GM12878 (cell line): ENCODE data around the gene NCAN. TPM values are rescaled to one million over a fixed set of nuclear protein-coding genes. Genes with fewer than 3 reads are reported as not detected.

Experiments used
- ATAC-seq: fragments of 200-7000 bp; cut with Tn5 transposase; 3 replicates; pipeline ENCODE4 v1.9.1; 2020; ENCODE audit warnings: mild to moderate bottlenecking, moderate library complexity
- BruUV-seq: library from RNA; stranded (reverse); fragments of 400-500 nt; replicated peaks from 2 replicates; lab custom pipeline; 2021; lab: Mats Ljungman, UMichigan
- CTCF ChIA-PET: fragments of 300-600 bp; sonication (Branson Sonifier 250); formaldehyde crosslinking; extraction: SDS; loops from one replicate; lab custom pipeline; 2021; ENCODE audit warnings: inconsistent platforms; lab: Yijun Ruan, JAX
- POLR2A ChIA-PET: fragments of 350-600 bp; formaldehyde crosslinking; extraction: SDS; loops from one replicate; lab custom pipeline; 2021; ENCODE audit warnings: inconsistent platforms; lab: Charles Lee
- RAD21 ChIA-PET: fragments of 300-600 bp; sonication (Branson Sonifier 250); formaldehyde crosslinking; loops from one replicate; lab custom pipeline; 2023; ENCODE audit warnings: antibody characterized with exemption; ENCODE audit not compliant: unreplicated experiment; lab: Charles Lee
- SMC1A ChIA-PET: fragments of 300-600 bp; sonication (Branson Sonifier 250); formaldehyde crosslinking; loops from one replicate; lab custom pipeline; 2023; ENCODE audit not compliant: unreplicated experiment, uncharacterized antibody; lab: Charles Lee
- DNase-seq: peaks from one replicate; pipeline ENCODE4 v3.0.0-alpha.2; 2011; ENCODE audit warnings: low read depth, low spot score
- FAIRE-seq: peaks from 3 replicates; lab custom pipeline; 2011; peaks lifted over from hg19 to GRCh38; lab: Jason Lieb, UNC
- H2AFZ ChIP-seq: 2 replicates; pipeline ENCODE4 v1.6.0; 2011; ENCODE audit warnings: low read depth, low read length, control low read depth; ENCODE audit not compliant: control insufficient read depth
- H3K27ac ChIP-seq: 2 replicates; pipeline ENCODE4 v1.5.1; 2011; ENCODE audit warnings: control low read depth; ENCODE audit not compliant: control insufficient read depth, insufficient read depth
- H3K27me3 ChIP-seq, 2 experiments: replicated peaks in 1 of 2; 2 replicates each; pipeline versions ENCODE4 v1.6.0 to v1.6.1; 2011; ENCODE audit warnings: low read length in 1 of 2; ENCODE audit not compliant: control insufficient read depth in 2 of 2, insufficient read depth in 2 of 2
- H3K36me3 ChIP-seq, 2 experiments: 2 replicates each; pipeline ENCODE4 v1.5.1; 2011; ENCODE audit warnings: low read length in 1 of 2; ENCODE audit not compliant: control insufficient read depth in 2 of 2, insufficient read depth in 2 of 2
- H3K4me1 ChIP-seq: 2 replicates; pipeline ENCODE4 v1.6.1; 2011; ENCODE audit warnings: mild to moderate bottlenecking, low read length, moderate library complexity, mixed read lengths; ENCODE audit not compliant: control insufficient read depth, insufficient read depth
- H3K4me2 ChIP-seq: 2 replicates; pipeline ENCODE4 v1.6.0; 2011; ENCODE audit warnings: control low read depth; ENCODE audit not compliant: control insufficient read depth, insufficient read depth
- H3K4me3 ChIP-seq: fragments of 200-600 bp; sonication (generic); 2 replicates; pipeline ENCODE4 v1.5.1; 2016
- H3K79me2 ChIP-seq: 2 replicates; pipeline ENCODE4 v1.6.0; 2011; ENCODE audit warnings: low read length; ENCODE audit not compliant: control insufficient read depth, insufficient read depth
- H3K9ac ChIP-seq: 2 replicates; pipeline ENCODE4 v1.8.0; 2011; ENCODE audit warnings: low read length, control low read depth, mixed read lengths; ENCODE audit not compliant: control insufficient read depth, insufficient read depth
- H3K9me3 ChIP-seq: replicated peaks from 3 replicates; pipeline ENCODE4 v1.5.1; 2011; ENCODE audit warnings: mild to moderate bottlenecking, low read length; ENCODE audit not compliant: control insufficient read depth, insufficient read depth
- H4K20me1 ChIP-seq: 2 replicates; pipeline ENCODE4 v1.6.0; 2011; ENCODE audit not compliant: control insufficient read depth, insufficient read depth
- BHLHE40 ChIP-seq, 2 experiments: fragments of 450-650 bp in 1 of 2; IDR thresholded peaks; 2 replicates each; pipeline ENCODE4 v1.6.1; 2011 to 2017; ENCODE audit warnings: low read depth in 2 of 2, borderline replicate concordance in 1 of 2, improper control_type of control experiment in 1 of 2, low read length in 1 of 2, mild to moderate bottlenecking in 1 of 2
- BMI1 ChIP-seq: fragments of 450-650 bp; IDR thresholded peaks from 2 replicates; pipeline ENCODE4 v1.6.1; 2016; ENCODE audit warnings: mild to moderate bottlenecking, moderate library complexity, borderline replicate concordance
- EED ChIP-seq: sonication (generic); IDR thresholded peaks from 2 replicates; pipeline ENCODE4 v1.6.1; 2016; ENCODE audit warnings: antibody characterized with exemption, low read depth
- GABPA ChIP-seq: IDR thresholded peaks from 2 replicates; pipeline ENCODE4 v1.6.1; 2014; ENCODE audit warnings: antibody characterized with exemption, low read depth, mild to moderate bottlenecking, inconsistent platforms
- KLF5 ChIP-seq: fragments of 450-650 bp; IDR thresholded peaks from 2 replicates; pipeline ENCODE4 v1.6.1; 2014; ENCODE audit warnings: mild to moderate bottlenecking; ENCODE audit not compliant: partially characterized antibody
- LARP7 ChIP-seq: fragments of 450-650 bp; IDR thresholded peaks from 2 replicates; pipeline ENCODE4 v1.6.1; 2017; ENCODE audit warnings: mild to moderate bottlenecking
- NFIC ChIP-seq: IDR thresholded peaks from 2 replicates; pipeline ENCODE4 v1.6.1; 2012; ENCODE audit warnings: low read depth, mild to moderate bottlenecking, inconsistent platforms, low read length, moderate library complexity
- POLR2AphosphoS5 ChIP-seq: IDR thresholded peaks from 2 replicates; pipeline ENCODE4 v1.6.1; 2011; ENCODE audit warnings: mild to moderate bottlenecking, low read length, inconsistent platforms
- RB1 ChIP-seq: fragments of 450-650 bp; formaldehyde crosslinking; IDR thresholded peaks from 2 replicates; pipeline ENCODE4 v1.6.1; 2017; ENCODE audit warnings: mild to moderate bottlenecking, borderline replicate concordance
- RCOR1 ChIP-seq: conservative IDR thresholded peaks from 2 replicates; pipeline ENCODE4 v1.6.1; 2012; ENCODE audit warnings: low read depth, low read length, improper control_type of control experiment
- RELA ChIP-seq: fragments of 450-650 bp; IDR thresholded peaks from 2 replicates; pipeline ENCODE4 v1.8.0; 2014; ENCODE audit warnings: borderline replicate concordance; ENCODE audit not compliant: partially characterized antibody
- TARDBP ChIP-seq: IDR thresholded peaks from 2 replicates; pipeline ENCODE4 v1.6.1; 2016; ENCODE audit warnings: borderline replicate concordance
- WGBS: methylation state at CpG from one replicate; pipeline ENCODE4 v1.1.6; 2016; ENCODE audit warnings: low lambda C conversion rate; ENCODE audit not compliant: insufficient replicate concordance, insufficient coverage; ENCODE audit errors: missing lambda C conversion rate; 5-methylcytosine and 5-hydroxymethylcytosine counted together
- in situ Hi-C: fragments of 300-500 bp; cut with MboI; formaldehyde crosslinking; loops from 9 replicates; pipeline ENCODE4 v1.14.3; 2018; ENCODE audit warnings: mixed read lengths
- intact Hi-C: fragments of 100-400 bp; cut with micrococcal nuclease; formaldehyde crosslinking; loops from one replicate; pipeline ENCODE4 v1.14.2; 2022; ENCODE audit not compliant: unreplicated experiment
- polyA plus RNA-seq, 11 experiments: library from polyadenylated mRNA; depleted of rRNA in 4 of 11; unstranded in 6 of 11; stranded (reverse) in 5 of 11; fragments of >200 nt; fragmentation: Nextera tagmentation in 4 of 11; fragmentation: Illumina TruSeq in 1 of 11; extraction: Ambion mirVana in 4 of 11; extraction: Trizol in 1 of 11; gene quantifications; 1 replicate in 1 of 11; 2 replicates in 10 of 11; pipeline versions ENCODE4 v1.2.1 to v1.2.3, GENCODE V29; 2011 to 2016; ENCODE audit warnings: inconsistent platforms in 2 of 11, missing spikeins in 2 of 11, low read depth in 1 of 11
- total RNA-seq, 4 experiments: library from RNA; depleted of rRNA in 3 of 4; stranded (reverse); fragments of >200 nt in 3 of 4; fragmentation: Illumina TruSeq in 1 of 4; extraction: Trizol in 1 of 4; gene quantifications; 2 replicates each; pipeline versions ENCODE4 v1.2.1 to v1.2.3, GENCODE V29; 2013 to 2021
- TF ChIP-seq, protein P1 (sequence below): fragments of 150-350 bp; IDR thresholded peaks from 2 replicates; pipeline ENCODE4 v1.6.1; 2014; ENCODE audit warnings: mild to moderate bottlenecking, low read depth, low read length
- TF ChIP-seq, protein P2 (sequence below): fragments of 450-650 bp; IDR thresholded peaks from 2 replicates; pipeline ENCODE4 v1.6.1; 2017; ENCODE audit warnings: mild to moderate bottlenecking, moderate library complexity

The NCAN gene
- total and polyA plus RNA-seq, 10 of the 15 experiments (the other 5 are each of a cell fraction or from before 2014, with no cell fraction given) = 0.02 to 0.34 (median 0.12) TPM; not detected in 1

- H3K9me3 ChIP-seq = no peaks in the 10 kb centered on the region
- peaks cover 5% of the 10 kb centered on the region in 2 experiments; a peak in 3 of 4 replicates for H3K36me3 ChIP-seq
- ChIA-PET RAD21 (interaction anchor here (0.6 to 2.2 kb wide), 4 partner anchors 10 to 43 kb away, joined by 3 to 15 read pairs (median 4); partner anchors contain the start of gene NR2C2AP), CTCF (interaction anchor here (0.6 to 2.3 kb wide), 6 partner anchors 10 to 297 kb away, joined by 3 to 13 read pairs (median 4); partner anchors contain the start of genes COPE, DDX49 and NR2C2AP), POLR2A (interaction anchor here (0.6 to 3.0 kb wide), 11 partner anchors 9 to 537 kb away, joined by 3 to 25 read pairs (median 5); partner anchors contain the start of genes GATAD2A, MEF2B and NR2C2AP), SMC1A (interaction anchor here (0.7 to 2.1 kb wide), 7 partner anchors 8 to 170 kb away, joined by 3 to 12 read pairs (median 5); partner anchors contain the start of gene NR2C2AP)
- H3K4me3 ChIP-seq = peak overlapping the region; percentile 78
- ATAC-seq = peak; percentile 26
- under 1% methylated on average over 22 of the region's 22 CpGs for WGBS
- no peaks in the 10 kb centered on the region for H3K27me3 ChIP-seq
- H3K9ac ChIP-seq = peak overlapping the region; percentile 96
- H4K20me1 ChIP-seq = no peaks in the 10 kb centered on the region
- no peak for DNase-seq
- H3K79me2 ChIP-seq = peaks cover 34% of the 10 kb centered on the region
- H3K27ac ChIP-seq = peak overlapping the region; percentile 93
- TSS peak; percentile 93 for BruUV-seq
- no peak for FAIRE-seq
- H2AFZ ChIP-seq = peak overlapping the region; percentile 92
- H3K4me1 ChIP-seq = peaks cover 11% of the 10 kb centered on the region
- H3K4me2 ChIP-seq = peak overlapping the region; percentile 98
- intact Hi-C loops = loop anchor here (2.0 kb wide), 1 partner anchor 128 kb away; the partner anchor contains the start of genes MAU2 and SUGP1
- in situ Hi-C loops = no loop called here
- TF ChIP-seq LARP7 (no peak), BHLHE40 (IDR thresholded peaks at IDR 0.05; ENCODE audit: borderline replicate concordance in 1 of 2, low read depth in 2 of 2, low read length in 1 of 2) (peak; percentile 78 to 88), RB1 (peak; percentile 56; the same call in 1 of the 2 replicates), GABPA (no peak), POLR2AphosphoS5 (no peak), BMI1 (no peak), RELA (no peak), NFIC (no peak), EED (no peak), RCOR1 (no peak), KLF5 (no peak), TARDBP (no peak)
- TF ChIP-seq, protein P1, sequence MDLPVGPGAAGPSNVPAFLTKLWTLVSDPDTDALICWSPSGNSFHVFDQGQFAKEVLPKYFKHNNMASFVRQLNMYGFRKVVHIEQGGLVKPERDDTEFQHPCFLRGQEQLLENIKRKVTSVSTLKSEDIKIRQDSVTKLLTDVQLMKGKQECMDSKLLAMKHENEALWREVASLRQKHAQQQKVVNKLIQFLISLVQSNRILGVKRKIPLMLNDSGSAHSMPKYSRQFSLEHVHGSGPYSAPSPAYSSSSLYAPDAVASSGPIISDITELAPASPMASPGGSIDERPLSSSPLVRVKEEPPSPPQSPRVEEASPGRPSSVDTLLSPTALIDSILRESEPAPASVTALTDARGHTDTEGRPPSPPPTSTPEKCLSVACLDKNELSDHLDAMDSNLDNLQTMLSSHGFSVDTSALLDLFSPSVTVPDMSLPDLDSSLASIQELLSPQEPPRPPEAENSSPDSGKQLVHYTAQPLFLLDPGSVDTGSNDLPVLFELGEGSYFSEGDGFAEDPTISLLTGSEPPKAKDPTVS = no peak
- TF ChIP-seq, protein P2, sequence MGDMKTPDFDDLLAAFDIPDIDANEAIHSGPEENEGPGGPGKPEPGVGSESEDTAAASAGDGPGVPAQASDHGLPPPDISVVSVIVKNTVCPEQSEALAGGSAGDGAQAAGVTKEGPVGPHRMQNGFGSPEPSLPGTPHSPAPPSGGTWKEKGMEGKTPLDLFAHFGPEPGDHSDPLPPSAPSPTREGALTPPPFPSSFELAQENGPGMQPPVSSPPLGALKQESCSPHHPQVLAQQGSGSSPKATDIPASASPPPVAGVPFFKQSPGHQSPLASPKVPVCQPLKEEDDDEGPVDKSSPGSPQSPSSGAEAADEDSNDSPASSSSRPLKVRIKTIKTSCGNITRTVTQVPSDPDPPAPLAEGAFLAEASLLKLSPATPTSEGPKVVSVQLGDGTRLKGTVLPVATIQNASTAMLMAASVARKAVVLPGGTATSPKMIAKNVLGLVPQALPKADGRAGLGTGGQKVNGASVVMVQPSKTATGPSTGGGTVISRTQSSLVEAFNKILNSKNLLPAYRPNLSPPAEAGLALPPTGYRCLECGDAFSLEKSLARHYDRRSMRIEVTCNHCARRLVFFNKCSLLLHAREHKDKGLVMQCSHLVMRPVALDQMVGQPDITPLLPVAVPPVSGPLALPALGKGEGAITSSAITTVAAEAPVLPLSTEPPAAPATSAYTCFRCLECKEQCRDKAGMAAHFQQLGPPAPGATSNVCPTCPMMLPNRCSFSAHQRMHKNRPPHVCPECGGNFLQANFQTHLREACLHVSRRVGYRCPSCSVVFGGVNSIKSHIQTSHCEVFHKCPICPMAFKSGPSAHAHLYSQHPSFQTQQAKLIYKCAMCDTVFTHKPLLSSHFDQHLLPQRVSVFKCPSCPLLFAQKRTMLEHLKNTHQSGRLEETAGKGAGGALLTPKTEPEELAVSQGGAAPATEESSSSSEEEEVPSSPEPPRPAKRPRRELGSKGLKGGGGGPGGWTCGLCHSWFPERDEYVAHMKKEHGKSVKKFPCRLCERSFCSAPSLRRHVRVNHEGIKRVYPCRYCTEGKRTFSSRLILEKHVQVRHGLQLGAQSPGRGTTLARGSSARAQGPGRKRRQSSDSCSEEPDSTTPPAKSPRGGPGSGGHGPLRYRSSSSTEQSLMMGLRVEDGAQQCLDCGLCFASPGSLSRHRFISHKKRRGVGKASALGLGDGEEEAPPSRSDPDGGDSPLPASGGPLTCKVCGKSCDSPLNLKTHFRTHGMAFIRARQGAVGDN = no peak
These were observed 18.8 kb upstream of the NCAN start for GRCh38 chr19:19192910-19193423.
